Tracheal epithelial cell (primary cell): ENCODE results near the gene PTPRZ1. TPM values are rescaled to one million over a fixed set of nuclear protein-coding genes. Genes with fewer than 3 reads are reported as not detected.

ENCODE experiments used
- total RNA-seq: library from RNA; depleted of rRNA; stranded (reverse); fragments of >200 nt; gene quantifications from 2 replicates; pipeline ENCODE4 v1.2.1, GENCODE V29; 2014

PTPRZ1 gene
- total RNA-seq, result 2.7 and 7.2 TPM in 2 replicates

DNA sequence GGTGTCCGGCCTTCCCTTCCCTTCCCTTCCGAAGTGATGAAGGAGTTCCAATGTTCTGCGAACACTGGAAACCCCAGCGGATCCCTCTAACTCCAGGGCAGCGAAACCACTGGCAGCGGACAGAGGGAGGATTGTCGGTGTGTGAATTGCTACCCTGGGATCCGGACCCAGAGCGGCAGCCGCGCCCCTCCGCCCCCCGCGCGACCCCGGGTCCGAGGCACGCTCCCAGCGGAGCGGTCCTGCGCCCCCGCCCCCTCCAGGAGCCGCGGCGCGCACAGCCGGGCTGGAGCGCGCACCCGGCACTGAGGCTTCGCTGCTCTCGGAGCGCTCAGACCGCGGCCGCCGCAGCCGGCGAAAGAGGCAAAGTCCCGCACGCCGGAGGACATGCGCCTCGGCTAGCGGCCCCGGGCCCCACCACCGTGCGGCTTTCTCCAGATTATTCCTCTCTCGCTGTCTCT, at the start of gene PTPRZ1:
Gene PTPRZ1 (plus strand): TSS at position 331 of the 458 bp plus-strand sequence. CDS start 339 bp downstream, outside the sequence.

